GM19351 (cell line): ENCODE results near the gene PIGZ.

Experiments
- ATAC-seq: cut with Tn5 transposase; IDR thresholded peaks from one replicate; pipeline ENCODE4 v1.9.1; 2021; ENCODE audit warnings: mild to moderate bottlenecking, moderate library complexity; ENCODE audit not compliant: unreplicated experiment

Gene PIGZ, protein sequence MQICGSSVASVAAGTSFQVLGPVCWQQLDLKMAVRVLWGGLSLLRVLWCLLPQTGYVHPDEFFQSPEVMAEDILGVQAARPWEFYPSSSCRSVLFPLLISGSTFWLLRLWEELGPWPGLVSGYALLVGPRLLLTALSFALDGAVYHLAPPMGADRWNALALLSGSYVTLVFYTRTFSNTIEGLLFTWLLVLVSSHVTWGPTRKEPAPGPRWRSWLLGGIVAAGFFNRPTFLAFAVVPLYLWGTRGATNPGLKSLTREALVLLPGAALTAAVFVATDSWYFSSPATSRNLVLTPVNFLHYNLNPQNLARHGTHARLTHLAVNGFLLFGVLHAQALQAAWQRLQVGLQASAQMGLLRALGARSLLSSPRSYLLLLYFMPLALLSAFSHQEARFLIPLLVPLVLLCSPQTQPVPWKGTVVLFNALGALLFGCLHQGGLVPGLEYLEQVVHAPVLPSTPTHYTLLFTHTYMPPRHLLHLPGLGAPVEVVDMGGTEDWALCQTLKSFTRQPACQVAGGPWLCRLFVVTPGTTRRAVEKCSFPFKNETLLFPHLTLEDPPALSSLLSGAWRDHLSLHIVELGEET

DNA sequence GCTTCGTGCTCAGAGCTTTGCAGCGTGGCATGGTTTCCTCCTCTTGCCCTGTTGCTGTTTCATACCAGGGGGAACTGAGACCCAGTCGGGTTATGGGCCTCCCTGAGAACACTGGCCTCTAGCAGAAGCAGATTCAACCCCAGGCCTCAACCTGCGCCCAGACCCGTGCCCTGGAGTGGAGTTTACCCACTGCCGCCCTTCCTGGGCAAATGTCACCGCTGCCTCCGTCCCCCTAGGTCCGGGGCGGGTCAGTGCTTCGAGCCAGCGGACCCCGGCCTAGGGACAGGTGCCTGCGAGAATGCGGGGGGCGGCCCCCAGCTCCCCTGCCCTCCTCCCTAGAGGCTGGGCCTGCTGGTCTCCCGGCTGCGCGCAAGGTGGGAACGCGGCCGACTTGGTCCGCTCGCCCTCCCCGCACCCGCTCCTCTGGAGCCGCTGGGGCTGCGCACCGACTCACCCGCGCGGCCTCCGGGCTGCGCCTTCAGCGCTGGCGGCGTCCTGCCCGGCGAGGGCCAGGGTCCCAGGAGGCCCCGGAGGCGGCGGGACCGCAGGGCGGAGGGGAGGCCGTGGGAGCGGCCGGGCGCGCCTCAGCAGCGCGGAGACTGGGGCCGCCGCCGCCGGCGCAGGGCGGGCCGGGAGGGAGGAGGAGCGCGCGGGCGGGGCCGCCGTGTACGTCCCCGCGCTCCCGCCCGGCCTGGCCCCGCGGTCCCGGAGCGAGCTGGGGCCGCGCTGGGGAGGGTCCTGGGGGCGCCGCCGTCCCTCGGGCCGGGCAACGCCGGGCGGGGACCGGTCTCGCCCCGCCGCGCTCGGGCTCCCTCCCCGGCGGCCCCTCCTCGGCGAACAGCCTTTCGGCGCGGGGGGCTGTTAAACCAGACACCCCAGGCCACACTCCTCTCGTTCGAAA is at the start of gene PIGZ:
TSS of gene PIGZ (minus strand) at position 601 of the 901 bp plus-strand sequence. CDS start 16,802 bp downstream, outside the sequence.
- peak; percentile 61 for ATAC-seq

- no peak for ATAC-seq
Observed at GRCh38 chr3:197017003-197017402, 48.4 kb upstream of the PIGZ start.

- ATAC-seq, result no peak
Observed at GRCh38 chr3:197015790-197016736, 47.4 kb upstream of the PIGZ start.

DNA sequence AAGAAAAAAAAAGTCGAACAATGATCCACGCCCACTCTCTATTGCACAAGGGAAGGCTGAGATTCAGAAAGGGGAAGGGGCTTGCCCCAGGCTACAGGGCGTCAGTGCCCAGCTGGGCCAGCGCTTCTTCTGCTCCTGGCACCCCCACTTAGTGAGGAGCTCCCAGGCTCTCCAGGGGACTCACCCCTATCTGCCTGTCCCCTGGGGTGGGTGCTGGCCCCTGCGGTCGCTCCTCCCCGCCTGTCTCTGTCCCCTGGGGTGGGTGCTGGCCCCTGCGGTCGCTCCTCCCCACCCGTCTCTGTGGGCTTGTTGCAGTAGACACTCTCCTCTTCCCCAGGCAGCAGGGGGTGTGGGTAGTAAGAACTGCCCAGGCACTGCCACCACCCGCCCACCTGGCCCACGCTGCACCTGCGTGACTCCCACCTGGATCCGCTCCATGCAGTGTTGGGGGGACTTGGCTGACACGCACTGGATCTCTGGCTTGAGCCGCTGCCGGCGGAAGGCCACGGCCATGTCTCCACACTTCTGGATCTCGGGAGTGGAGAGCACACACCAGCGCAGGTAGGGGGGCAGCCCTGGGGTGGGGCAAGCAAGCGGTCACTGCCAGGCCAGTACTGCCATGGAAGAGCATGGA is 46.4 kb upstream of the PIGZ start:
- ATAC-seq, result no peak

GRCh38 chr3:197014024-197014423 is 45.4 kb upstream of the PIGZ start:
- no peak for ATAC-seq

GRCh38 chr3:197012540-197012883 is 43.9 kb upstream of the PIGZ start:
- ATAC-seq, result no peak

DNA sequence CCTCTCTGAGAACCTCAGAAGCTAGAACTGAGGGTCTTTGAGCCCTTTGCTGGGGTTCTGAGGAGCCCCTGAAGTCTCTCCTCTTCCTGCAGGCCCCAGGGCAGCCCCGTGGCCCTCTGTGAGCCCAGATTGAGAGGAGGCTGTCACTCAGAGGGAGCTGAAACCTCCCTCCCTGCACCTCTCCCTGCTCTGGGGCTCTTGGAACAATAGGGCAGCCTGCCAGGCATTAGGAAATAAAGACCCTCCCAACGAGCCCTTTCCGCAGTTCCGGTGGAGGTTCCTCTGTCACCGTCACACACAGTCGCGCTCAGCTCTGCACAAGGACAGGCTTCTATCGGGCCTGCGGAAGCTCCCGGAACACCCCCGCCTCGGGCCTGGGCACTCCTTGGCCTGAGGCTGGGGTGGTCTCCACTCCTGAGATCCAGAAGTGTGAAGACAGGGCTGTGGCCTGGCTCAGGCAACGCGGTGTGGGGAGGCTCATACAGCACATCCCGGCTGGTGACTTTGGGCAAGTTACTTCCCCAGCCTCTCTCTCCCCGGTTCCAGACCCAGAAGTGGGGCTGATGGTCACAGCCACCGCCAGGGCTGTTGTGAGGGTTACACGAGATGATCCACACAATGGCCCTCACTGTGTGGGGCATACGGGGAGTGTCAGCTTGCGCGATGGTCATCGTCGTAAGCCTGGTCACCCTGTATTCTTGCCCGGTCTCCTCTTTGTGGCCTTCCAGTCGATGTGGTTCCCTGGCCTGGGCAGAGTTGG is 43.3 kb upstream of the PIGZ start:
- no peak for ATAC-seq

GRCh38 chr3:197010556-197011351 is 42.1 kb upstream of the PIGZ start:
- no peak for ATAC-seq

GRCh38 chr3:197009532-197010019 is 40.9 kb upstream of the PIGZ start:
- no peak for ATAC-seq

- no peak for ATAC-seq
Observed at GRCh38 chr3:197008436-197009209, 40.0 kb upstream of the PIGZ start.

DNA sequence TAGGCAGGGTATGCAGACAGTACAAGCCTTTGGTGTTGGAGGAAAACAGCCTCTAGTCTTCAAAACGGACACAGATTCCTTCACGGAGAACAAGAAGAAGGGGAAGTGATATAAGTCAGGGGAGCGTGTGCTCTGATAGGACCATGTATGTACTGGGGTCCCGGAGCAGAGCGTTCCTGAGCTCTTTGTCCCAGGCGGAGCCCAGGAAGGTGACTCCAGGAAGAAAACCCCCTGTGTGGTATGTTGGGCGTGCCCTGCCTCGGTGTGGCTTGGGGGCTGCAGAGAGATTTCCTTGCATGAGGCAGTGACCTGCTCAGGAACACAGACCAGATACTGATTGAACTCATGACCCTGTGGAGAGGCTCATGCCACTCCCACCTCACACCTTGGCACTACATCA is 39.3 kb upstream of the PIGZ start:
- ATAC-seq, result no peak

DNA sequence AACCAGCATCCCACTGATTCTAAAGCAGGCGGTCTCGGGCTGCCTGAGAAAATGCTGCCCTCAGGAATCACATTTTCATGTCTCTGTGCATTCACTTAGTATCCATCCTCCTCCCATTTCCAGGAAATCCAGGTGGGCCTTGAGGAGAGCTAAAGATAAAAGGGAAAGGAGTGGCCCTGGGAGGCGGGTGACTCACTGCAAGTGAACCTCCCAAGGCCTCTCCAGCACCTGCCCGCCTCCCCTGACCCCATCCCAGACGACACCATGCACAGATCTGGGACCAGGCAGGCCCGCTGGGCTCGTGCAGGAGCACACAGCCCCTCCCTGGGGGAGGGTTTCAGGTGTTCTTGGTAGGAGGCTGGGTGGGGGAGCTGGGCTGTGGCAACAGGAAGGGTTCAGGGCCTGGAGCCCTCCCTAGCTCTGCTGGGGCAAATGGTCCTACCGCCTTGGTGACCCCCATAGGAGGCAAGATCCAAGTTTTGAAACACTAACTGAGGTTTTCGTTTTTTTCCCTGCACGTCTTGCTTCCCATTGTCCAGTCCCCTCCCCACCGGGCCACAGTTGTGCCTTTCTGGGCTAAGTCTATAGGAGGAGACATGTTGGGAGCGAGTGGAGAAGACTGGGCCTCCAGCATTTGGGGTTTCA is 38.8 kb upstream of the PIGZ start:
- no peak for ATAC-seq

- ATAC-seq, result no peak
Observed at GRCh38 chr3:197006860-197007259, 38.2 kb upstream of the PIGZ start.

DNA sequence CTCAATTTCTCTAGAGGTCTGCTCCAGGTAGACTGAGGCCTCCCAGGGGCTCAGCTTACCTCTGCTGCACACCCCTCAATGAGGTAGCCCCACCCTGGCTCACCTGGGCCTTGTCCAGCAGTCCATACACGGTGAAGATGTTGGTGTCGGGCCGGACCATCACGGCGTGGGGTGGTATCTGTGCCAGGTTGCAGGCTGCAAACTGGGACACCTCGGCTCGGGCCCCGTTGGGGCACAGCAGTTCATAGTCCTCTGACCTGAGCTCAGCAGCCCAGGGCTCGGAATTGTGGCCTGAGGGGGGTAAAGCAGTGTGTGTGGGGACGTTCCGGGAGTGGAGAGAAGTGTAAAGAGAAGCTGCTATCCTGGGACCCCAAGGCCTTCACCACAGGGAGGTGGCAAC is 37.8 kb upstream of the PIGZ start:
- no peak for ATAC-seq

DNA sequence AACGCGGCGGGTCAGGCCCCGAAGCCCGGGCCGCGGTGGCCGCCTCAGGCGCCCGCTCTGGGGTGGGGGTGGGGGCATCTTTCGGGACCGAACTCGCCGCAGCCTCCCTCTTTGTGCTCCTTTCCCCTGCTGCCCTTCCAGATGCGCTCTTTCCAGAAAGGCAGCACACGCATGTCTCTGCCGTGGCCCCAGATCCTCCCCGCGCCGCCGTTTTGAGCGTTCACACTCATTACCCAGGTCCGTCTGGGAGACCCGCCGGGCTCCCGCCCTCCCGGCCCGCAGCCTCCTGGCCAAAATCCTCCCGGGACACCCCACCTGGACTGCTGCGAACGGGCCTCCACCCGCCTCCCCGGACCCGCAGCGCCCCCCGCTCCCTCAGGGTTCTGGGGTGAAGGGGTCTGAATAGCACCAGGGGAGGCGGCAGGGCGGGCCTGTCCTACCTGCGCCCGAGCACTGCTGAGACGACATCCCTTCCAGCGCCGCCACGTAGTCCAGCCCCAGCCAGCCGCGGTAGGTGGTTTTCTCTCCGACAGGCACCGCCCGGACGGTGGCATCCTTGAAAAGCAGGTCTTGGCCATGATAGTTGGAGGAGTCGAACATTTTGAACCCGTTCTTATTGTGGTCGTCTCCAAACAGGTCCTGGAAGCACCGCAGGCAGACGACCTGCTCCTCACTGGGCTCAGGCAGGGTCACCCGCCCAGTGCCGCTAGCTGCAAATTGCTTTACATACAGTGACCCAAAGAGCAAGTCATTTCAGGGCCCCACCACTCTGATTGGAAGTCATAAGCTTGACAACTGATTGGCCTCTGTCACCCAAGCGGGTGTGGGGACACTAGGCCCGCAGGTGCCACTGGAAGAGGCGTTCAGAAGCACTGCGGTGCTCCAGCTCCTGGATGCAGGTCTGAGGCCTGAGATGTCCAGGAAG is 35.1 kb upstream of the PIGZ start:
- ATAC-seq, result peak; percentile 21
